OCI-LY7 (cell line): ENCODE results near the gene CDKAL1. TPM values are rescaled to one million over a fixed set of nuclear protein-coding genes. Genes with fewer than 3 reads are reported as not detected.
"Not testable (repeated sequence)": the region's sequence is repeated elsewhere in the genome, so short reads cannot be mapped to it uniquely, and the experiment has no call there.

ENCODE experiments used
- BruUV-seq: library from RNA; stranded (reverse); fragments of 400-500 nt; replicated peaks from 2 replicates; lab custom pipeline; 2021; lab: Mats Ljungman, UMichigan
- CTCF ChIA-PET: fragments of 300-600 bp; sonication (Branson Sonifier 250); formaldehyde crosslinking; loops from one replicate; lab custom pipeline; 2022; ENCODE audit warnings: antibody characterized with exemption; ENCODE audit not compliant: unreplicated experiment; lab: Charles Lee
- POLR2A ChIA-PET: fragments of 300-600 bp; sonication (Branson Sonifier 250); formaldehyde crosslinking; loops from one replicate; lab custom pipeline; 2022; ENCODE audit warnings: antibody characterized with exemption; lab: Charles Lee
- DNase-seq: peaks from one replicate; pipeline ENCODE4 v3.0.0-alpha.2; 2015; ENCODE audit warnings: low spot score
- H2AFZ ChIP-seq: fragments of 200-600 bp; sonication (generic), shearing (Covaris generic); 2 replicates; pipeline ENCODE4 v1.6.1; 2014; ENCODE audit warnings: mild to moderate bottlenecking, antibody characterized with exemption, low read length, moderate library complexity
- H3K27ac ChIP-seq: fragments of 200-600 bp; sonication (generic); 2 replicates; pipeline ENCODE4 v1.5.1; 2014; ENCODE audit warnings: mixed run types, low read depth, mild to moderate bottlenecking, moderate library complexity, low read length, inconsistent platforms; ENCODE audit not compliant: poor library complexity, severe bottlenecking
- H3K36me3 ChIP-seq: fragments of 200-600 bp; sonication (generic); 2 replicates; pipeline ENCODE4 v1.6.1; 2014; ENCODE audit warnings: mild to moderate bottlenecking, antibody characterized with exemption, low read length, moderate library complexity, mixed read lengths; ENCODE audit not compliant: insufficient read depth
- H3K4me1 ChIP-seq: fragments of 200-600 bp; sonication (generic); 2 replicates; pipeline ENCODE4 v1.5.1; 2014; ENCODE audit warnings: mild to moderate bottlenecking, low read length; ENCODE audit not compliant: insufficient read depth, poor library complexity, severe bottlenecking
- H3K4me2 ChIP-seq: fragments of 200-600 bp; sonication (generic); 2 replicates; pipeline ENCODE4 v1.6.1; 2014; ENCODE audit warnings: mild to moderate bottlenecking, low read length
- H3K4me3 ChIP-seq: fragments of 200-600 bp; sonication (generic); 2 replicates; pipeline ENCODE4 v1.5.1; 2014; ENCODE audit warnings: mild to moderate bottlenecking, low read depth, low read length; ENCODE audit not compliant: poor library complexity, severe bottlenecking
- H3K79me2 ChIP-seq: fragments of 200-600 bp; sonication (generic); 2 replicates; pipeline ENCODE4 v1.6.1; 2016; ENCODE audit warnings: low read depth, mild to moderate bottlenecking, low read length, moderate library complexity, mixed read lengths; ENCODE audit not compliant: insufficient read depth
- H3K9me2 ChIP-seq: fragments of 200-600 bp; sonication (generic); 2 replicates; pipeline ENCODE4 v1.6.1; 2016; ENCODE audit warnings: mild to moderate bottlenecking, low read length, mixed read lengths; ENCODE audit not compliant: insufficient read depth
- H3K9me3 ChIP-seq: fragments of 200-600 bp; sonication (generic); 2 replicates; pipeline ENCODE4 v1.6.1; 2014; ENCODE audit warnings: mild to moderate bottlenecking, mixed run types, low read length, mixed read lengths
- H4K20me1 ChIP-seq: fragments of 200-600 bp; sonication (generic); 2 replicates; pipeline ENCODE4 v1.6.1; 2014; ENCODE audit warnings: mild to moderate bottlenecking, antibody characterized with exemption, low read length, moderate library complexity, mixed read lengths; ENCODE audit not compliant: insufficient read depth
- CTCF ChIP-seq: fragments of 200-600 bp; sonication (generic); conservative IDR thresholded peaks from 2 replicates; pipeline ENCODE4 v1.5.1; 2014; ENCODE audit warnings: mild to moderate bottlenecking, antibody characterized with exemption, low read length, moderate library complexity, mixed read lengths
- EZH2phosphoT487 ChIP-seq: fragments of 200-600 bp; sonication (generic); IDR thresholded peaks from 2 replicates; pipeline ENCODE4 v1.6.1; 2018; ENCODE audit warnings: low read depth, borderline replicate concordance, mild to moderate bottlenecking, mixed run types, antibody characterized with exemption, low read length, moderate library complexity, mixed read lengths
- intact Hi-C: fragments of 100-400 bp; cut with micrococcal nuclease; formaldehyde crosslinking; loops from one replicate; pipeline ENCODE4 v1.10.0; 2022; ENCODE audit not compliant: unreplicated experiment
- total RNA-seq, 2 experiments: library from RNA; depleted of rRNA in 1 of 2; stranded (reverse); fragments of >200 nt in 1 of 2; shearing (Covaris generic) in 1 of 2; gene quantifications; 2 replicates each; pipeline ENCODE4 v1.2.3, GENCODE V29; 2014 to 2022

The CDKAL1 gene
- total RNA-seq, 2 experiments from 2014 or later: 19.9 to 21.1 TPM

GRCh38 chr6:20826378-20826777, 292.1 kb downstream of the CDKAL1 start:
- Histone ChIP-seq H3K4me1 (no peaks in the 10 kb centered on the region), H4K20me1 (no peaks in the 10 kb centered on the region), H3K9me2 (no peaks in the 10 kb centered on the region), H2AFZ (no peak overlapping the region), H3K4me2 (no peak overlapping the region), H3K79me2 (no peaks in the 10 kb centered on the region), H3K27ac (no peak overlapping the region), H3K4me3 (no peak overlapping the region), H3K36me3 (no peaks in the 10 kb centered on the region), H3K9me3 (no peaks in the 10 kb centered on the region)
- POLR2A ChIA-PET: interaction anchor here (1.0 kb wide), 1 partner anchor 10 kb away, joined by 4 read pairs; no protein-coding TSS in a partner anchor
- DNase-seq: no peak
- TF ChIP-seq CTCF (no peak), EZH2phosphoT487 (no peak)
- BruUV-seq: no TSS peak
- CTCF ChIA-PET: no interaction called here
- intact Hi-C loops: no loop called here

- BruUV-seq: no TSS peak
- H3K36me3 ChIP-seq: no peaks in the 10 kb centered on the region
- H3K79me2 ChIP-seq: no peaks in the 10 kb centered on the region
- H4K20me1 ChIP-seq: no peaks in the 10 kb centered on the region
- intact Hi-C loops: no loop called here
- H3K9me3 ChIP-seq: no peaks in the 10 kb centered on the region
- TF ChIP-seq EZH2phosphoT487: no peak
- no peak for TF ChIP-seq CTCF
- no peak overlapping the region for H3K4me2 ChIP-seq
- CTCF ChIA-PET: interaction anchor here (1.4 kb wide), 1 partner anchor 13 kb away, joined by 3 read pairs; no protein-coding TSS in a partner anchor
- no peak overlapping the region for H3K27ac ChIP-seq
- DNase-seq: no peak
- no peak overlapping the region for H2AFZ ChIP-seq
- H3K4me1 ChIP-seq: no peaks in the 10 kb centered on the region
- no peak overlapping the region for H3K4me3 ChIP-seq
- POLR2A ChIA-PET: interaction anchor here (0.6 to 0.7 kb wide), 2 partner anchors 139 to 319 kb away, joined by 3 to 4 read pairs; no protein-coding TSS in a partner anchor
- no peaks in the 10 kb centered on the region for H3K9me2 ChIP-seq
These were observed 293.5 kb downstream of the CDKAL1 start for GRCh38 chr6:20827798-20828197.

GRCh38 chr6:20830576-20830975, 296.3 kb downstream of the CDKAL1 start:
- Histone ChIP-seq H3K4me1 (no peaks in the 10 kb centered on the region), H3K4me3 (no peak overlapping the region), H3K9me2 (no peaks in the 10 kb centered on the region), H3K9me3 (no peaks in the 10 kb centered on the region), H3K4me2 (no peak overlapping the region), H4K20me1 (no peaks in the 10 kb centered on the region), H2AFZ (no peak overlapping the region), H3K79me2 (no peaks in the 10 kb centered on the region), H3K36me3 (no peaks in the 10 kb centered on the region), H3K27ac (no peak overlapping the region)
- no TSS peak for BruUV-seq
- TF ChIP-seq EZH2phosphoT487 (no peak), CTCF (no peak)
- CTCF ChIA-PET: no interaction called here
- intact Hi-C loops: no loop called here
- DNase-seq: no peak
- POLR2A ChIA-PET: interaction anchor here (0.6 to 1.0 kb wide), 2 partner anchors 12 to 376 kb away, joined by 3 to 4 read pairs; no protein-coding TSS in a partner anchor

- H3K36me3 ChIP-seq, H3K79me2 ChIP-seq, H4K20me1 ChIP-seq, H3K4me1 ChIP-seq, intact Hi-C loops, H3K27ac ChIP-seq, H3K4me2 ChIP-seq, BruUV-seq, H3K9me3 ChIP-seq, DNase-seq, H2AFZ ChIP-seq, CTCF ChIA-PET, H3K9me2 ChIP-seq, H3K4me3 ChIP-seq: not testable (repeated sequence)
- POLR2A ChIA-PET: interaction anchor here (0.6 to 0.7 kb wide), 2 partner anchors 27 to 377 kb away, joined by 3 read pairs; no protein-coding TSS in a partner anchor
These were observed 297.0 kb downstream of the CDKAL1 start for GRCh38 chr6:20831251-20831650.
